KBM-7 (cell line): ENCODE measurements around the gene OR10R2.

ENCODE experiments used
- DNase-seq: peaks from one replicate; pipeline ENCODE4 v3.0.0-alpha.2; 2015
- in situ Hi-C: fragments of 300-500 bp; cut with MboI; formaldehyde crosslinking; loops from 2 replicates; pipeline ENCODE4 v1.14.3; 2020; ENCODE audit warnings: low sequenced_read_pairs, low pct_unique_long_range_greater_than_20kb, mixed read lengths

The OR10R2 gene

GRCh38 chr1:158520955-158521665 is 49.1 kb downstream of the OR10R2 start:
- no peak for DNase-seq
- in situ Hi-C loops: loop anchor here (25.0 kb wide), 1 partner anchor 541 kb away; no protein-coding TSS in a partner anchor

GRCh38 chr1:158521666-158522058 is 49.6 kb downstream of the OR10R2 start:
- in situ Hi-C loops: loop anchor here (25.0 kb wide), 1 partner anchor 541 kb away; no protein-coding TSS in a partner anchor
- DNase-seq: no peak

- in situ Hi-C loops: no loop called here
- no peak for DNase-seq
These were observed 55.3 kb downstream of the OR10R2 start for GRCh38 chr1:158527190-158527815.
